Measurements from ENCODE around the gene TSPAN9.
A peak's percentile ranks its signal among the peaks of the same experiment; 100 is the strongest.

Gene TSPAN9

GRCh38 chr12:3278681-3279414, 201.7 kb downstream of the TSPAN9 start:
- Histone ChIP-seq H3K9ac (no peak overlapping the region), H3K27ac (peak overlapping the region in 1 of 11 experiments; percentile 22; a peak in 1 of 22 replicates), H3K36me3 (no peaks in the 10 kb centered on the region), H3K9me3 (replicated peaks in 1 of 11) (no peaks in the 10 kb centered on the region), H3K4me3 (no peak overlapping the region), H4K20me1 (peaks cover 0 to 60% (median 0%) of the 10 kb centered on the region in 11 experiments; a peak in 5 of 22 replicates), H3K4me2 (peak overlapping the region in 9 of 11 experiments; percentile 33 to 92 (median 71); a peak in 18 of 22 replicates), H3K4me1 (peaks cover 25 to 85% (median 79%) of the 10 kb centered on the region in 10 experiments), H3K27me3 (peaks cover 0 to 64% (median 0%) of the 10 kb centered on the region in 11 experiments; a peak in 5 of 22 replicates)
- no peak for TF ChIP-seq Cebpa-rat (IDR thresholded peaks at IDR 0.05)

- Histone ChIP-seq H3K27ac (peak overlapping the region in 1 of 11 experiments; percentile 22; a peak in 1 of 22 replicates), H3K4me2 (peak overlapping the region in 9 of 11 experiments; percentile 33 to 92 (median 71); a peak in 18 of 22 replicates), H3K9me3 (replicated peaks in 1 of 11) (no peaks in the 10 kb centered on the region), H3K36me3 (no peaks in the 10 kb centered on the region), H4K20me1 (peaks cover 0 to 54% (median 0%) of the 10 kb centered on the region in 11 experiments; a peak in 5 of 22 replicates), H3K4me3 (no peak overlapping the region), H3K4me1 (peaks cover 26 to 85% (median 79%) of the 10 kb centered on the region in 10 experiments), H3K27me3 (peaks cover 0 to 63% (median 0%) of the 10 kb centered on the region in 11 experiments; a peak in 5 of 22 replicates), H3K9ac (no peak overlapping the region)
- TF ChIP-seq Cebpa-rat (IDR thresholded peaks at IDR 0.05): no peak
These were observed 202.2 kb downstream of the TSPAN9 start for GRCh38 chr12:3279415-3279780.

DNA sequence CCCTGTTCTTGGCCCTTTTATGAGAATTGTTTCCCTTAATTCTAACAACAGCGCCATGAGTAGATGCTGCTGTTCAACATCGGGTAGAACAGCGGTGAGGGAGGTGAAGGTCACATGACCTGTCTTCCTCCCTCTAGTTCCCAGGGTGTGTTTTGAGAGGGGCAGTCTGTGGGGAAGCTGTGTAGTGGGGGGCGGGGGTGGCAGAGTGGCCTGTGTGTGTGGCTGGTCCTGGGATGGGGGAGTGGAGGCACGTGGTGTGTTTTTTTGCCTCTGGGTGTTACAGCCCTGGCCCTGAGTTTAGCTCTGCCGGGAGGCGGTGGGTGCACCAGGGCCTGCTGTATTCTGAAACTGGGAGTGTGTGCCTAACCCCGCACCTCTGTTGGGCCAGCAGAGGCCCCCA, 202.7 kb downstream of the TSPAN9 start:
- no peak overlapping the region for H3K4me3 ChIP-seq
- H3K4me1 ChIP-seq: peaks cover 26 to 85% (median 79%) of the 10 kb centered on the region in 10 experiments
- no peak for TF ChIP-seq Cebpa-rat (IDR thresholded peaks at IDR 0.05)
- no peaks in the 10 kb centered on the region for H3K36me3 ChIP-seq
- peak overlapping the region in 9 of 11 experiments; percentile 33 to 92 (median 71); a peak in 17 of 22 replicates for H3K4me2 ChIP-seq
- no peaks in the 10 kb centered on the region for H3K9me3 ChIP-seq (replicated peaks in 1 of 11)
- H4K20me1 ChIP-seq: peaks cover 0 to 50% (median 0%) of the 10 kb centered on the region in 11 experiments; a peak in 5 of 22 replicates
- H3K27ac ChIP-seq: peak overlapping the region in 2 of 11 experiments; percentile 16 to 64; a peak in 4 of 22 replicates
- peaks cover 0 to 63% (median 0%) of the 10 kb centered on the region in 11 experiments; a peak in 5 of 22 replicates for H3K27me3 ChIP-seq
- H3K9ac ChIP-seq: 0 out of 22 replicates have a peak overlapping the region, but pooled peaks of 1 of the 11 experiments have one; percentile 13

DNA sequence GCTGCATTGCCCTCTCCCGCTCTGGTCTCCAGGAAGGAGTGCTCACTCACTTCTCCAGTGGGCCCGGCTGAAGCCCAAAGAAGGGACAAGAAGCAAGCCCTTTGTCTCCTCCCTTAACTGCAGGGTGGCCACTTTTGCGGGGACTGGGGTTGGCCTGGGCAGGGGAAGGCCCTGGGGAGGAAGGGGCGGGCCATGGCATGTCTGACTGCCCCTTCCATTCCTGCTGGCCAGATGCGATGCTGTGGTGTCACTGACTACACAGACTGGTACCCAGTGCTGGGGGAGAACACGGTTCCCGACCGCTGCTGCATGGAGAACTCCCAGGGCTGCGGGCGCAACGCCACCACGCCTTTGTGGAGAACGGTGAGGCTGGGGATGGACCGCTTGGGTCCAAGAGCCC, 203.8 kb downstream of the TSPAN9 start:
- Histone ChIP-seq H3K9me3 (replicated peaks in 1 of 11) (no peaks in the 10 kb centered on the region), H3K27me3 (peaks cover 0 to 63% (median 0%) of the 10 kb centered on the region in 11 experiments; a peak in 5 of 22 replicates)

DNA sequence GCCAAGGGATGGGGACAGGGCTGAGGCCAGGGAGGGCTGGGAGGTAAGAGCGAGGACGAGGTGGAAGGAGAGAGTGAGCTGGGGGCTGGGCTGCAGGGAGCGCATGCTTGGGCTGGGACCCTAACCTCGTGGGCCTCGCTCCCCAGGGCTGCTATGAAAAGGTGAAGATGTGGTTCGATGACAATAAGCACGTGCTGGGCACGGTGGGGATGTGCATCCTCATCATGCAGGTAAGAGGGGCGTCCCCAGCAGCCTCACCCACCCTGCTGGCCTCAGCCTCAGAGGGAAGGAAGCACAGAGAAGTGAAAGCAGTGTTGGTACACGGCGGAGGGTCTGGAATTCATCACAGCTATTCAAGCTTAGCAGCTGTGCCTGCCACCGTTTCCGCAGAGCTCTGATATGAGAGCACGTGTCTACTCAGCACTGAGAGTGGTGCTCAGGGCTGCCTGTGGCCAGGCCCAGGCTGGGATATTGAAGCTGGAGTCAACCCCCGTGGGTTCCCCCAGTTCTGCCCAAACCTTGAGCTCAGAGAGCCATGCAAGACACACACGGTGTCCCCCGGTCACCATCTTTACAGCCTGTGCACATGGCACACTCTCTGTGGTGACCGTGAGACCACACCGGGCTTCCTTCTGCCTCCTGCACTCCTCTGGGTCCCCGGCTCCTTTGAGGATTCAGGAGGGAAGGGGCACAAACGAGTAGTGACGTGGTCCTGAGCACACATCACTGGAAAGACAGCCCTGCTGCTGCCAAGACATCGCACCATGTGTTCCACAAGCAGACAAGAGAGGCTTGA, 204.6 kb downstream of the TSPAN9 start:
- Histone ChIP-seq H4K20me1 (peaks cover 0 to 36% (median 0%) of the 10 kb centered on the region in 11 experiments; a peak in 5 of 22 replicates), H3K36me3 (no peaks in the 10 kb centered on the region), H3K4me1 (peaks cover 40 to 85% (median 82%) of the 10 kb centered on the region in 10 experiments), H3K4me2 (peak overlapping the region; percentile 32 to 92 (median 71); a peak in 21 of 22 replicates), H3K9me3 (replicated peaks in 1 of 11) (no peaks in the 10 kb centered on the region), H3K4me3 (no peak overlapping the region), H3K27ac (peak overlapping the region in 7 of 11 experiments; percentile 34 to 72 (median 54); a peak in 13 of 22 replicates), H3K27me3 (peaks cover 0 to 63% (median 0%) of the 10 kb centered on the region in 11 experiments; a peak in 4 of 22 replicates), H3K9ac (peak overlapping the region in 4 of 11 experiments; percentile 1 to 53 (median 34); a peak in 5 of 22 replicates)
- no peak for TF ChIP-seq Cebpa-rat (IDR thresholded peaks at IDR 0.05)

More for the DNA sequence above, 203.8 kb downstream of the TSPAN9 start:
- TF ChIP-seq Cebpa-rat (IDR thresholded peaks at IDR 0.05): no peak
- Histone ChIP-seq H3K4me1 (peaks cover 32 to 85% (median 80%) of the 10 kb centered on the region in 10 experiments), H3K36me3 (no peaks in the 10 kb centered on the region), H3K4me2 (peak overlapping the region in 9 of 11 experiments; percentile 54 to 92 (median 79); a peak in 15 of 22 replicates), H3K9ac (0 out of 22 replicates have a peak overlapping the region, but pooled peaks of 2 of the 11 experiments have one; percentile 9 to 27), H3K4me3 (no peak overlapping the region), H3K27ac (peak overlapping the region in 6 of 11 experiments; percentile 17 to 72 (median 34); a peak in 6 of 22 replicates), H4K20me1 (peaks cover 0 to 40% (median 0%) of the 10 kb centered on the region in 11 experiments; a peak in 4 of 22 replicates)

- no peaks in the 10 kb centered on the region for H3K36me3 ChIP-seq
- TF ChIP-seq Cebpa-rat (IDR thresholded peaks at IDR 0.05): no peak
- peak overlapping the region in 7 of 11 experiments; percentile 34 to 72 (median 54); a peak in 10 of 22 replicates for H3K27ac ChIP-seq
- H3K4me3 ChIP-seq: no peak overlapping the region
- H3K9ac ChIP-seq: peak overlapping the region in 4 of 11 experiments; percentile 1 to 49 (median 19); a peak in 4 of 22 replicates
- H3K9me3 ChIP-seq (replicated peaks in 1 of 11): no peaks in the 10 kb centered on the region
- H3K27me3 ChIP-seq: peaks cover 0 to 62% (median 0%) of the 10 kb centered on the region in 11 experiments; a peak in 4 of 22 replicates
- peak overlapping the region in 10 of 11 experiments; percentile 46 to 92 (median 75); a peak in 19 of 22 replicates for H3K4me2 ChIP-seq
- peaks cover 0 to 33% (median 0%) of the 10 kb centered on the region in 11 experiments; a peak in 5 of 22 replicates for H4K20me1 ChIP-seq
- H3K4me1 ChIP-seq: peaks cover 46 to 89% (median 86%) of the 10 kb centered on the region in 10 experiments
These were observed 205.1 kb downstream of the TSPAN9 start for GRCh38 chr12:3282384-3282670.

GRCh38 chr12:3283137-3283680, 206.0 kb downstream of the TSPAN9 start:
- peak overlapping the region in 9 of 11 experiments; percentile 54 to 92 (median 79); a peak in 13 of 22 replicates for H3K4me2 ChIP-seq
- no peak overlapping the region for H3K27ac ChIP-seq
- H4K20me1 ChIP-seq: peaks cover 0 to 35% (median 0%) of the 10 kb centered on the region in 11 experiments; a peak in 5 of 22 replicates
- no peak for TF ChIP-seq Cebpa-rat (IDR thresholded peaks at IDR 0.05)
- peaks cover 0 to 61% (median 0%) of the 10 kb centered on the region in 11 experiments; a peak in 4 of 22 replicates for H3K27me3 ChIP-seq
- H3K36me3 ChIP-seq: no peaks in the 10 kb centered on the region
- H3K9ac ChIP-seq: 0 out of 22 replicates have a peak overlapping the region, but pooled peaks of 1 of the 11 experiments have one; percentile 19
- no peak overlapping the region for H3K4me3 ChIP-seq
- H3K9me3 ChIP-seq (replicated peaks in 1 of 11): no peaks in the 10 kb centered on the region
- peaks cover 47 to 93% (median 87%) of the 10 kb centered on the region in 10 experiments for H3K4me1 ChIP-seq

DNA sequence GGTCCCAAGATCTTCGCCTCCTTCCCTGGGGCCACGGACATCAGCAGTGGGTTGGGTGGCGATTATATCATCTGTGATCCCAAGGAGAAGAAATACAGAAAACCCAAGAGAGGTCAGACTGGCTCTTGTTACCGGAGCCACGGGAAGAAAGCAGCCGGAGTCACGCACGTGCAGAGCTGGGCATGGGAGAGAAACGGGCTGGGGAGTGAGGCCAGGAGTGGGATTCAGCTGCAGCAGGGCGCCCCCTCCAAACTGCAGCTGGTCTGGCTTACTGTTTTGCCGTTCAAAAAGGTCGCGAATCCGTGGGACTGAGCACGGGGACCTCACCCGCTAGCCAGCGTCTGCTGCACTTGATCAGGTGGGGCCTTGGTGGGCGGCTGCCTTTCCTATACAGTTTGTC, 207.2 kb downstream of the TSPAN9 start:
- peaks cover 0 to 55% (median 0%) of the 10 kb centered on the region in 11 experiments; a peak in 4 of 22 replicates for H3K27me3 ChIP-seq
- TF ChIP-seq Cebpa-rat (IDR thresholded peaks at IDR 0.05): no peak
- H3K9me3 ChIP-seq (replicated peaks in 1 of 11): no peaks in the 10 kb centered on the region
- no peaks in the 10 kb centered on the region for H3K36me3 ChIP-seq
- H3K4me1 ChIP-seq: peaks cover 47 to 83% (median 79%) of the 10 kb centered on the region in 10 experiments
- peak overlapping the region in 4 of 11 experiments; percentile 9 to 41 (median 20); a peak in 3 of 22 replicates for H3K9ac ChIP-seq
- H3K4me2 ChIP-seq: peak overlapping the region; percentile 44 to 92 (median 82)
- peaks cover 0 to 41% (median 0%) of the 10 kb centered on the region in 11 experiments; a peak in 6 of 22 replicates for H4K20me1 ChIP-seq
- peak overlapping the region in 2 of 11 experiments; percentile 18 to 40; a peak in 1 of 22 replicates for H3K27ac ChIP-seq
- no peak overlapping the region for H3K4me3 ChIP-seq
